NCI-H748 (cell line): ENCODE data around the gene ZNF101.

ENCODE experiments used
- DNase-seq: peaks from one replicate; lab custom pipeline; 2025; ENCODE audit not compliant: unreplicated experiment; lab: John Stamatoyannopoulos, UW

The ZNF101 gene

DNA sequence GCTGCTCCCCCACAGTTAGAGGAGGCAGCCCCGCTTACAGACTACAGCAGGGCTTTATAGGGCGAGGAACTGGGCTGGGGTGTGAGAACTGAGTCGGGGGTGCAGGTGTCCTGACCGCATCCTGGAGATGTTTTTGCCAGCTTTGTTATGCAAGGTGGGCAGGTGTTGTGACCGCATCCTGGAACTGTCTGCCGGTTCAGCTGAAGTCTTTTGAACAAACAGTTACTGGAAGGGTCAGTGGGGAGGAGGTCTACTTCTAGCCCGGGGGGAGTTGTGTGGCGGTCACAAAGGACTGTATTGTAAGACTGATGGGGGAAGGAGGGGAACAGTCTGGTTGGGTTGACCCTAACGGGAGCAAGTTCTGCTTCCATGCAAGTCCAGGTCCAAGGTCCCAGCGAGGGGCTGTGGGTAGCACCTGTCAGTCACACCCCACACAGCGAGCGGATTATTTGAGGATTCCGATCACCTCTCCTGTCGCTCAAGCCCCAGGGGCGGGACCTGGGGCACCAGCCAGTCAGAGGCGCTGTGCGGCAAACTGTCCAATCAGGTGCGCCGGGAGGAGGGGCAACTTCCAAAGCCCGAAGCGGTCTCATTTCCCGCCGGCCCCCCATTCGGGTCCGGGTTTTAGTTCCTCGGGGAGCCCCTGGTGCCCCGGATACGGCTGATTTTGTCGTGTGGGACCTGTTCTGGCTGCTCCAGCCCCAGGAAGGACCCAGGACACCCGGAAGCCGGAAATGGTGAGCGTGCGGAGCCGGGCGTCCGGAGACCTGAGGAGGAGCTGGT lies at the start of gene ZNF101:
ZNF101 (plus strand) TSS at position 610 of the 783 bp plus-strand sequence; CDS start at position 735, 125 bp downstream.
- peak; percentile 97 for DNase-seq

DNA sequence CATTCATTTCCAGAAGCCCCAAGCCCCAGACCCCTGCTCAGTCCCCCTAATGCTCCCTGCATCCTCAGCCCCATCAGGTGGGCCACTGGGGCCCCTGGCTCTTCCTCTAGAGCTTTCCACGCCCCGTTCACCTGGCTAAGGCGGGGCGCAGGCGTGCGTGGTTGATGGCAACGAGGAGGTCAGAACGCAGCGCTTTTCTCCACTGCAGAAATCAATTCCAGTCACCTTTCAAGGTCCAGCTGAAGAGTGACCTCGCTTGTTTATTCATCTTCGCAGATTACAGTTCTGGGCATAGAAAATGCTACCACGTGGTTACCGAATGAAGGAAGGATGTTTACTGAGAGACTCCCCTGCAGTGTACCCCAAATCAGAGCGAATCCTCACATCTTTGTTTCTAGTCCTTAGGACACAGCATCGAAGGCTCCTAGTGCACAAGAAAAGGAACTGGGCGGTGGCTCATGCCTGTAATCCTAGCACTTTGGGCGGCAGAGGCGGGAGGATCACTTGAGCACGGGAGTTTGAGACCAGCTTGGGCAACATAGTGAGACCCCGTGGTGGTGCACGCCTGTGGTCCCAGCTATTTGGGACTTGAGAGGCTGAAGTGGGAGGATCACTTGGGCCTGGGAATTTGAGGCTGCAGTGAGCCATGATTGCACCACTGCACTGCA lies 49.3 kb upstream of the ZNF101 start:
- peak; percentile 48 for DNase-seq

DNA sequence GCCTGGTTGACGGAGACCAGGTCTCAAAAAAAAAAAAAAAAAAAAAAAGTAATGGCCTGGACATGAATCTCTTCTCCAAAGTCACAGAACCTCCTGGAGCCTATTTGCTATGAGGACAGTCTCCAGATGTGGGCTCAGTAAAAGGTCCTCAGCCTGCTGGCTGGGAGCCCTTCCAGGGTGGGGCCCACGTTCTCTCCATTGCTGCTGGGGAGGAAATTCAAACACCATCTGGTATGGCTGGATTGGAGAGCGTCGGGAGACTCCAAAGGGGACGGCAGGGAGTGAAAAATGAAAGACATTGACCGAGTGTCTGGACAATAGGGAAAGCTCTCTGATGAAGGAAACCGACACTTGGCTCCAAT lies 48.8 kb upstream of the ZNF101 start:
- DNase-seq: no peak

DNA sequence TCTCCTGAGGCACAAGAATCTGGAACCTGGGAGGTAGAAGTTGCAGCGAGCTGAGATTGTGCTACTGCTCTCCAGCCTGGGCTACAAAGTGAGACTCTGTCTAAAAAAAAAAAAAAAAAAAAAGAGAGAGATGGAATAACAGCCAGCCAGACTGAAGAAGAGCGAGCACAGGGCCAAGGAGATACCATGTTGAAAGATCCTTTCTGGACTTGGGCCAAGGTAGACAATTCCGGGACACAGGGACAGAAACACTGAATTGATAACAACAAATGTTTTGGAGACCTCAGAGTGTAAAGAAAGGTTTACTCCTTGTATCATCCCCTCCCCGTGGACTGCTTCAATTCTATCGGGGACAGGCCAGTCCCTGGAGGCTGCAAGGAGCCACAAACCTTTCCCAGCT lies 45.3 kb upstream of the ZNF101 start:
- no peak for DNase-seq

DNA sequence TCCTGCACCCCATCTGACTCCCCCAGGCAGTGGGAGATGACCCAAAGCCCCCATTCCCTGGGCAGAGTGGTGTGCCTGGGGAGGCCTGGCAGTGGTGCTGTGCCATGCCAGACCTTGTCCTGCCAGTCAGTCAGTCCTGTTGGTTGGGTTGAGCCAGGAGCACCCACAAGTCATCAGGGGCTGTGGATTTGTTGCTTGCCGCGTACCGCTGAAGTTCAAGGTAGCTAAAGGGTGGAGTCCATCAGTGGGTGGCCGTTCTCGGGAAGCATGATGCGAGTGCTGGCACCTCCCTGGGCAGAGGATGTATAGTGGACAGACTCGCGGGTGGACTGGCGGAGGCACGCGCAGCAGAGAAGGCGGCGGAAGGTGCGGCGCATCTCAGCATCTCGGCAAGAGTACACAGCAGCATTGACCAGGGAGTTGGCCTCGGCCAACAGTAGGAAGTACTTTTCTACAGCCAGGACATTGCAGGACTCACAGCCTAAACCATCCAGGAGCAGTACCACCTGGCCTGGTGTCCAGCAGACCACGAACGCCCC lies 44.5 kb upstream of the ZNF101 start:
- DNase-seq: no peak

DNA sequence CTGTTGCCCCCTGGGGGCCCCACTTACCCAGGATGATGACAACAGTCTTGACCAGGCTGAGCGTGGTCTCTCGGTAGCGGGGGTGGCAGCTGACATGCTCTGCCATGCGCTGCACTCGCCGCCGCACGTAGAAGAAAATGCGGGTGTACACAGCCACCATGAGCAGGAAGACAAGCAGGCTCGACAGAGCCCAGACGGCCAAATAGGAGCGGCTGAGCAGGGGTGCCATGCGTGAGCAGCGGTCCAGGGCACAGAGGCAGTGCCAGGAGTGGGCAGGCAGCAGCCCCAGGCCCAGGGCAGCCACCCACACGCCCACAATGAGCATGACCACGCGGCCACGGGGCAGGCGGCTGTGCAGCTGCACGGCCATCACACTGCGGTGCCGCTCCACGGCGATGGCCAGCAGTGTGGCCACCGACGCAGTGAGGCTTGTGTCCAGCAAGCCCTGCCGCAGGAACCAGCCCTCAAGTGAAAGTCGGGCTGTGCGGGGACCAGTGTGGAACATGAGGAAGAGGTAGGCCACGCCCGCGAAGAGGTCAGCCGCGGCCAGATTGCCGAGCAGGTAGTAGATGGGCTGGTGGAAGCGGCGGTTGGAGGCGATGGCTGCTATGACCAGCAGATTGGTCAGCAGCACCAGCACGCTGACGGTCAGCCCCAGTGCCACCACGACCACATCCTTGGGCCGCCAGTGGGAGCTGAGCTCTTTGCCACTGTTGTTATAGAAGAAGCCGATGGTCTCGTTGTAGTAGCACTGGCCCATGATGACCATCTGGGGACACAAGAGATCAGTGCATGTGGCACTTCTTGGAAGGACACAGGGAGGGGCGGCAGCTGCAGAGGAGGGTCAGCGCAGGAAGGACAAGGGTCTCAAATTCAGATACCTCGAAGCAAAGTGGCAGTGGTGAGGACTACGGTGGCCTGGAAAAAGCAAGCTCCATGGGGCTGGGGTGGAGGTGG lies 41.8 kb upstream of the ZNF101 start:
- no peak for DNase-seq

DNA sequence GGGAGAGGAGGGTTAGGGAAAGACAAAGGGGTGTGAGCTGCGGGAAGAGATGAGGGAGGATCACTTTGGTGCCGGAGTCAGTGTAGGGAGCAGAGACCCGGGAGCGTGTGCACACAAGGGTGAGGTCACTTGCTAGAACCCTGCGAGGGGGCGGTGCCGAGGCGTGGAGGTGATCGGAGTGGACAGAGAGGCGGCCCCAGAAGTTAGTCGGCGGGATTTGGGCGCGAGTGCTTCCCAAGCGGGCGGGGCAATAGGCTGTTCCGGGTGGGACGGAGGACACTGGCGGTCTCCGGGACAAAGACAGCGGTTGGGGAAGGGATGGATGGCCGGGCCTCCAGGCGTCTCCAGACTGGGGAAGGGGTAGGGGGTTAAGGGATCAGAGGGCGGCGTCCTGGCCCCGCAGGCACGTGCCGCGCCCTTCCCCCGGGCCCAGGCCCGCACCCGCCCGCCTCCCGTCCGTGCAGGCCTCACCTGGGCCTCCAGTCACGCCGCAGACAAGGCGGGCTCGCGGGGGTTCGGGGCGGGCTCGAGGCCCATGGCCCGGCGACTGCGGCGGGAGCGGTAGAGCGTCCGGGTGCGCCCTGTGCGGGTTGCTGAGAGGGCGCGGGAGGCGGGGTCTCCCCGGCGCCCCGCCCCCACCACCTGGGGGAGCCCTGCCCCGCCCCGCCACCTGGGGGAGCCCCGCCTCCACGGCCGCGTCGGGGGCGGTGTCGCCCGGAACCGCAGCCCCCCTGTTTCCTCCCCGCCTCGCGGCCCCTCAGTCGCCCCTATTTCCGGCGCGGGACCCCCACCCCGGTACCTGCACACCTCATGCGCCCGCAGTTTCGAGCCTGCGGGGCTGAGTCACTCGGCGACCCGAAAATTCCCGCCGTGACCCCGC lies 40.8 kb upstream of the ZNF101 start, which contains the start of gene LPAR2:
LPAR2 (minus strand) TSS at position 600 of the 880 bp plus-strand sequence. CDS start 945 bp downstream, outside the sequence.
- DNase-seq: peak; percentile 80

DNA sequence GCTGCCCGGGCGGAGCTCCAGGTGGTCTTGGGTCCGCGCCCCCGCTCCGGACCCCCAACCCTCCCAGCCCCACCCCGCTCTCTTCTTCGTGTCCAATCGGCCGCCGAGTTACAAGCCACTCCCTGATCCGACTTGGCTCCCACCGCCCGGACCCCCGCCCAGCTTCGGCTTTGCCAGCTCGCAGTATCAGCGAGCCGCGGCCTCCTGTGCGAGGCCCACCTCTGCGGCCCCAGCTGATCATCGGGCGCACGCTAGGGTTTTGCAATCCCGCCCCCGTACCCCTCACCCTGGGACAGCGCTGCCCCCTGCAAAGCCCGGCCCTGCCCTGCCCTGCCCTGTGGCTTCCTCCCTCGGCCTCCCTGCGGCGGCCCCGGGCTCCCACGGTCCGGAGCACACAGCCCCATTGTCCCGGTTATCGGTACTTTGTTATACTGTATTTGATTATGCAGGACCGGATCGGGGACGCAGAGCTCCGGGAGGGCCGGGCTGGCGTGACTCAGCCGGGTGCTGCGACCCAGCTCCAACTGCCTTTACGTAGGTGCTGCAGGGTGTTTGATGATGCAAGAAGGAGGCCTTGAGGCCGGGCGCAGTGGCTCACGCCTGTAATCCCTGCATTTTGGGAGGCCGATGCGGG lies 40.0 kb upstream of the ZNF101 start:
- peak; percentile 86 for DNase-seq

DNA sequence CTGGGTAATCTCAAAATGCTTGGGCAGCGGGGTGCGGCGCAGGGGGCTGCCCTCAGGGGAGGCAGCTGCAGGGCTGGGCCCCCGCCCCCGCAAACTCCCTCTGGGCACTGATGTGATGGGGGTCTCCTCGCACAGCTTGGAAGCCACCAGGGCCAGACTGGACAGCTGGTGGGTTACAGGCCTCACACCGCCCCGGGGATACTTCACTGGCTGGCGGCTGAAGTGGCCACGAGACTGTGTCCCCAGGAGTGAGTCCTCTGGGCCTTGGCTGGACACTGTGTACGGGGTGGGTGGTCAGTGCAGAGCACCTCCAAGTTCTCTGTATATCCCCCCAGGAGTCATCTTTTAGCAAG lies 38.6 kb upstream of the ZNF101 start:
- no peak for DNase-seq

DNA sequence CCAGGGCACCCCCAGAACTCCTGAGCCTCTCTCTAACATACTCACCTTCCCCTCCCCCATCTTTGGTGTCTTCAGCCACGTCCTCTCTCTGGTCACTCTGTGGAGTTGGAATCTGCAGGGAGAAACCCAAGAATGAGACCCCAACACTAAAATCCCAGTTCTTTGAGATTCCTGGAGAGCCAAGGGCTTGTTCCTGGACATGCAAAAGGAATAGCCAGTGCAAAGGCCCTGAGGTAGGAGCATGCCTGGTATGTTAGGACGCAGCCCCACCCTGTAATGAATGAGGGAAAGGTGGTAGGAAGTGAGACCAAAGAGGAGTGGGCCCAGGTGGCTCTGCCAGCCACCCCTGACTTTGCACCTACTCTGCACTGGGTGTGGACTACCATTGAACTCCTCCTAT lies 38.2 kb upstream of the ZNF101 start:
- DNase-seq: no peak

DNA sequence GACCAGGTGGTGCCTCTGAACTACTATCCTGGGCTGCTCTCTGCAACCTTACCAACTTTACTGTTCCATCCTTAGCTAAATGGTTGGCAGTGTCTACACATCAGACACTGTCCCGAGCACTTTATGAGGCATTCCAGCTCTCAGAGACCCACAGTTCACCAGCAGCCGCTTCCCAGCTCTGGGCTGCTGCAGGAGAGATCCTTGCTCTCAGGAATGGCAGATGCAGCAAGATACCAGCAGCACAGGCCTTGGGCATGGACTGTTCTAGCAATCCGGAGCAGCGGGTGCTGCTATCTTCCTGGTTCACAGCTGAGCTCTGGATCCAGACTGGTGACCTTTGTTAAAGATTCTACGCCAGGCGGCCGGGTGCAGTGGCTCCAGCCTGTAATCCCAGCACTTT lies 37.3 kb upstream of the ZNF101 start:
- no peak for DNase-seq

DNA sequence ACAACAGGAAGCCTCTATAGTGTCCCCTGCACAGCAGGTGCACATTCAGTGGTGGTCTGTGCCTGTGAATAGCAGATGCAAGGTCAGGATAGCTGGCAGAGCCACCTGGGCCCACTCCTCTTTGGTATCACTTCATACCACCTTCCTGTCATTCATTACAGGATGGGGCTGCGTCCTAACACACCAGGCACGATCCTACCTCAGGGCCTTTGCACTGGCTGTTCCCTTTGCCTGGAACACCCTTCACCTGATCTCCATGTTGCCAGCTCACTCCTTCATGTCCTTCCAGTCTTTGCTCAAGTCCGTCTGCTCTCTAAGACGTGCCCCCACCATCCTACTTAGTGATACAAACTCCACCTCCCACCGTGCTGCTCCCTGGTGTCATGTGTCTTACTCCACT lies 36.0 kb upstream of the ZNF101 start:
- DNase-seq: no peak

DNA sequence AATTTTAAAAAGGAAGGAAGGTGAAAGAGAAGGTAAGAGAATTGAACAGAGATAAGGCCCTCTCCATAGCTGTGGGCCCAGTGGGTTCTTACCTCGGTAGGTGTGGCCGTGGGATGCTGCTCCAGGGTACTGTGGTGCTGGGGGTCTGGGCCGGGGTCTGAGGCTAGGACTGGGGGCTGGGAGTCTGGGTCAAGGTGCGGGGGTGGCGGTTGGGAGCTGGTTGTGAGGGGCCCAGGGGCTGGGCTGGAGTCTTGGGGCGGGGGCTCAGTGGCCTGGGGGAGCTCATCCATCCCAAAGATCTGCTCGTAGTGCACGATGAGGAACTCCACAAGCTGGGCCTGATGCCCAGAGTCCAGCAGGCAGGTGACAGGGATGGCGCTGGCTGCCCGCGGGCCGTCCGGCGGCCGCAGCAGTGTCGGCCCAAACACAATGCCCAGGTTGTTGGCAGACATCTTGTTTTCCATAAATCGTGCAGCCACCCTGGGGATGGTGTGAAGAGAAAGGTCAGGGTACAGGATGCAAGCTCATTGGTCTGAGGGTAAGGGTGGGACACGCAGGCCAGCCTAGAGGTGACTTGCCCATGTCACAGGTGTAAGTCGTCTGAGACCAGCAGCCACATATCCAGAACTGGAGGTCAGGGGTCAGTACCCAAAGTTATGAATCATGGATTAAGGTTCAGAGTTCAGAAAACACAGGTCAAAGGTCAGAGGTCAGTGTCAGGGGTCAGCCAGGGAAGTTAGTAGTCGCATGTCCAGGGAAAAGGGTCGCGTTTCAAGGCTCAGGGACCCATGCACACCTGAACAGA lies 34.7 kb upstream of the ZNF101 start:
- no peak for DNase-seq

DNA sequence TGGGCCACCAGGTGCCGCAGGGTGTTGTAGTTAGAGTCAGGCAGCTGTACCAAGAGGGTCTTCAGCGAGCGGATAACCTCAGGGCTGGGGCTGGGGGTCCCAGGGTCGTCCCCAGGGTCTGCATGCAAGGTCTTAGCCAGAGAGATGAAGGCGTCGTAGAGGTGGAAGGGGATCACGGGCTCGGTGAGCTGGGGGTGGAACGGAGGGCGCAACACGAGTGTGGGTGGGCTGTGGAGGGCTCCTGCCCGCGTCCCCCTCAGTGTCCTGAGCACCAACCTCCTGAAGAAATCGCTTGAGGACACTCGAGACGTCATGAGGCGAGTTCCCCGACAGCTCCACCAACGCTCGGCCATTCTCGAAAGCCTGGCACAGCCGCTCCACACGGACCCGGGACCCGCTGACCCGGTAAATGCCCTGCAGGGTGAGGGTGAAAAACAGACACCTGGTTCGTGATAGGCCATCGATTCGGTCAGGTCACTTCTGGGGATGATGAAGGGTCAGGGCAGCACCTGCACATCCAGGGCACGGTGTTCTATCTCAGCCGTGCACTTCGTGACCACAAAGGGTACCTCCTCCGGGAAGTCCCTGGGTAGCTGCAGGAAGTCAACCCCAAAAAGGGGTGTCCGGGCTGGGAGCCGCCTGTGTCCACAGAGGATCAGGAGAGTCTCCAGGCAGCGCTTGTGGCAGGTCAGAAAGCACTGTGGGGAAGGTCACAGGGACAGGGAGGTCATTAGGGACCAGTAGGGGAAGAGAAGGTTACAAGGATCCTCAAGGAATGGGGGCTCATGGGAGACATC lies 33.9 kb upstream of the ZNF101 start:
- DNase-seq: no peak

DNA sequence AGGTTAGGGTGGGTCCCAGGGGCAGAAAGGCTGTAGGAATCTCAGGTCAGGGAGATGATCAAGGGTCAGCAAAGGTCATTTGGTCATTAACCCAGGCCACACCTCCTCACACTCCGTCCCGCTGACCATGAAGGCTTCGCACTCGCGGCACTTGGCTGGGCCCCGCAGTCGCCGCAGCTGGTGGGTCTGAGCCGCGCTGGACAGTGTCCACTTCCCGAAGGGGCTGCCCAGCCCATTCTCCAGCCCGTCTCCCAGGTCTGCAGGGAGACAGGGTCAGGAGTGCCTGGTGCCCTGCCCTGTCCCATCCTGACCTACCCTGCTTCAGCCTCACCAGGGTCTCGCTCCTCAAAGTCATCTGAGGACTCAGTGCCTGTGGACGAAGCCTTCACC lies 33.3 kb upstream of the ZNF101 start:
- no peak for DNase-seq

DNA sequence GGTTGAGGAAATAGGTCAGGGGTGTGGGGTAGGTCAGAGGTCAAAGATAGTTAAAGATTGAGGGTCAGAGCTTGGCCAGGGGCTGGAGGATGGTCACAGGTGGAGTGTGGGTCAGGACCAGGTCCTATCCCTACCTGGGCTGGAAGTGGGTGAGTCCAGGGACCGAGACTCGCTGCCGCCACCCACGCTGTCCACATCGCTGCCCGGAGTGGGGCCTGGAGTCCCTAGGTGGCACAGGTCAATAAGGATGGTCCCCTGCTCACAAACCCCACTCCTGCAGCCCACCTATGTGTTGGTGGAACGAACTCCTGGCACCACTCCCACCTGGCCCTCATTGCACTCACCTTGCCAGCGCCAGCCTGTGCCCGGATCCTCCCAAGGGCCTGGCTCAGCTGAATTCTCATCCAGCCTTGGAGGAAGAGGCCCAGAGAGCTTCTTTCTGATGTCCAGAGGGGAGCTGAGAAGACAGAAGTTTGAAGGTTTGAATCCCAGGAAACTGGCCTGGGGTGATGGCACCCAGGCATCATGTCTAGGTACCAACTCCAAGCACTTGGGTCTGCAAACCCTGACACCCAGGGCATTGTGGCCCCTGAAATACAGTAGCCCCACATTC lies 32.0 kb upstream of the ZNF101 start:
- no peak for DNase-seq

DNA sequence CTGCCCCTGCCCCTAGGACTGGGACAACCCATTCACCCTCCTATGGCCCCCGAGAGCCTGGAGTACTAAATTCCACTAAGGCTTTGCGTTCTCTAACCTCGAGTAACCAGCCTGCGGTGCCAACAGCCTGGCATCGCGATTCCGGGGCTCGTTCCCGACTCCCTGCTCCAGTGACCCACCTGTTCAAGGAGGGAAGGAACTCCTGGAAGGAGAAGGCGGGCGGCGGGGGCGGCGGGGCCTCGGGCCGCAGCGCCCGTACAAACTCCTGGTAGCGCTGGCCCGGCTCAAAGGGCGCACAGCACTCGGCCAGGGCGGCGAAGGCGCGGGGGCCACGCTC lies 31.5 kb upstream of the ZNF101 start:
- DNase-seq: no peak
